Fibroblast of peridontal ligament (primary cell): ENCODE data around the gene CNTNAP5.

ENCODE experiments used
- DNase-seq: peaks from one replicate; pipeline ENCODE4 v3.0.0-alpha.2; 2010; ENCODE audit errors: extremely low read depth

CNTNAP5 gene

DNA sequence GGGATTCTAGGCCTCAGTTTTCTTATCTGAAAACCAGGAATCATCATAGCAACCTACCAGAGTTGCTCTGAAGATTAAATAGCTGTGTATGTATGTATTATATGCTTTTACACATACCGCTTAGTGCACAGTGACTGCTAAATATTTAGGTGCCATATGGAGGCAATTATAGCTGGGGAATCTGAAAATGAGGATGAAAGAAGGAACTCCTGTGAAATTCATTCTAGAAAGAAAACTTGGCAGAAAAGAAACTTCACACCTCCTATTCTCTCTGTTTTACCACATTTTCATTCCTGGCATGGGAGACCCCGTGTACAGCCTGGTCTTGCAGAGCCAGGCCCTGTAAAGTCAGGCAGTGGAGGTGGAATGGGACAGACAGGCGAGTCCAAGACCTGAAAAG, 862.4 kb downstream of the CNTNAP5 start:
- no peak for DNase-seq

DNA sequence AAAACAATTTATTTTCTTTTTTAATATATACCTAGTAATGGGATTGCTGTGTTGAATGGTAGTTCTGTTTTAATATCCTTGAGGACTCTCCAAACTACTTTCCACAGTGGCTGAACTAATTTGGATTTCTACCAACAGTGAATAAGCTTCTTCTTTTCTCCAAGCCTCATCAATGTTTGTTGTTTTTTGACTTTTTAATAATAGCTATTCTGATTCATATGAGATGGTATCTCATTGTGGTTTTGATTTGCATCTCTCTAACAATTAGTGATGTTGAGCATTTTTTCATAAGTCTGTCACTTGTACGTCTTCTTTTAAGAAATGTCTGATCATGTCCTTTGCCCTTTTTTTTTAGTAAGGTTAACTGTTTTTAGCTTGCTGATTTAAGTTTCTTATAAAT, 863.3 kb downstream of the CNTNAP5 start:
- peak; percentile 8 for DNase-seq

- DNase-seq: no peak
These were observed 869.1 kb downstream of the CNTNAP5 start for GRCh38 chr2:124894199-124894598.

GRCh38 chr2:124898827-124899226, 873.7 kb downstream of the CNTNAP5 start:
- no peak for DNase-seq

DNA sequence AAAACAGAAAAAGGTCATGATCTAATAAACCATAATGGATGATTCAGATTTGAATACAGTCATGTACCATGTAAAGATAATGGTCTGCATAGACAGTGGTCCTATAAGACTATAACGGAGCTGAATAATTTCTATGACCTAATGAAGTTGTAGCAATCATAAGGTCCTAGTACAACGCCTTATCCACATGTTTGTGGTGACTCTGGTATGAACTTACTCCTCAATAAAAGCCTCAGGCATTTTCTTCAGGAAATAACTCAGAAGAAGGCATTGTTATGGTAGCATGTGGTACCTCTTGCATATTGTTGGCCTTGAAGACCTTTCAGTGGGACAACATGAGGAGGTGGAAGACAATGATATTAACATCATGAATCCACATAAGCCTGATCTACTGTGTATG, 883.3 kb downstream of the CNTNAP5 start:
- peak; percentile 13 for DNase-seq

- peak; percentile 34 for DNase-seq
These were observed 886.5 kb downstream of the CNTNAP5 start for GRCh38 chr2:124911560-124911959.

DNA sequence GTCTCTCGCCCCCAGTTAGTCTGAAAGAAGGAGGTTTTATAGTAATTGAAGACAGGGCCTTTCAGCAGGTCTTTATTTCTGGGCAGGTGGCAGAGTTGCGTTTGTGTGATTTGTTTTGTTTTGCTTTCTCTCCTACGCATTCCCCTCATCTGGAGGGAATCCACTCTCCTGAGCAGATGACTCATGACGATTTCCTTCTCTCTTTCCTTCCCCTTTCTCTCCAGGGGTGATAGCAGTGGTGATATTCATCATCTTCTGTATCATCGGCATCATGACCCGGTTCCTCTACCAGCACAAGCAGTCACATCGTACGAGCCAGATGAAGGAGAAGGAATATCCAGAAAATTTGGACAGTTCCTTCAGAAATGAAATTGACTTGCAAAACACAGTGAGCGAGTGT, 888.8 kb downstream of the CNTNAP5 start:
- DNase-seq: no peak

DNA sequence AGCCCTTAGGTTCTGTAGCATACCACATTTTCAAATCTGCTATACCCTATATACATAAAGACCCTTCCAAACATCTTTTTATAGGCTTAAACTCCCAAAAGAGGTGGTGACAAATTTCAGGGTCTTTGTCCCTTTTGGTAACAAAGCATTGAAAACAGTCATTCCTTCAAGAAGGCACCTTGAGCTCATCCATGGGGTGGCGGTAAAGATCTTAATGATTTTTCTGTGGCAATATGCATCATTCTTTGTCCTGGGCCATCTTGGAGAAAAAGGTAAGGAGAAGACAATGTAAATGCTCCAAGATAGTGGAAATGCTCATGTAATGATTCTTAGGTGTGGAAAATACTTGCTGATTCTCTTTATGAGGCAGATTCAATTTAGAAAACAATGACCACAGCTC, 890.5 kb downstream of the CNTNAP5 start:
- peak; percentile 28 for DNase-seq

- no peak for DNase-seq
These were observed 894.2 kb downstream of the CNTNAP5 start for GRCh38 chr2:124919296-124919695.

DNA sequence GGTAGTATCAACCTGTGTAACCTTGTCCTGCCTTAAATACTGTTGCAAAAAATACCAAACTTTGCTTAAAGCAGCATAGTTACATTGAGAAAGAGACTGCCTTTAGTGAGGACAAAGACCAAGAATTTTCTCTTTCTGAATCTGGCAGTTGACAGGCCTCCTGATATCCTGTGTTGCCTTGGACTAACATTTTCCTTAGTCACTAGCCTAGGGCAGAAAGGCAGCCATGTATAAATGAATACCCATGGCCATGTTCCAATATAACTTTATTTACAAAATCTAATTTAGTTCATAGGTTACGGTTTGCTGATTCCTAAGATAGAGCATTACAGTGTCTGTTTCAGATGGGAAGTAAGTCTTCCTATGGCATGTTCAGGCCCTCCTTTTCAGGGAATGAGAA, 895.4 kb downstream of the CNTNAP5 start:
- DNase-seq: no peak

DNA sequence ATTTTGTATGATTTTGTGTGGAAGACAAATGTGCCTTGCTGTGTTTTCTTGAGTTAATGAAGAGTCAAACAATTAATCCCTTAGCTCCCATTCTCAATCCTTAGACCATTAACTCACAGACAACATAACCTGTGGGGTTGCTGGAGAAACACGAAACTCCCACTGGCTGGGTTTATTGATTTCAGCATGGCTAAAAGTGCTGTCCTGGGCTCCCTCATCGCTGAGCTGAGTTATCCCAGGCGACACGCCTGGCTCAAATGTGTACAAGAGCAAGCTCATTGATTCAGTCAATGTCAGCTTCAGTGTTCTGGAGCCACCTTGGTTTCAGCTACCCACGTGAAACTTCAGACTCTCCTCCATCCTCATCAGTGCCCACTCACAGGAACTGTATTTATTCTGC, 896.1 kb downstream of the CNTNAP5 start:
- no peak for DNase-seq

GRCh38 chr2:124923097-124923496, 898.0 kb downstream of the CNTNAP5 start:
- DNase-seq: no peak

GRCh38 chr2:124933883-124934282, 908.8 kb downstream of the CNTNAP5 start:
- no peak for DNase-seq

GRCh38 chr2:124953921-124954320, 928.8 kb downstream of the CNTNAP5 start:
- no peak for DNase-seq

DNA sequence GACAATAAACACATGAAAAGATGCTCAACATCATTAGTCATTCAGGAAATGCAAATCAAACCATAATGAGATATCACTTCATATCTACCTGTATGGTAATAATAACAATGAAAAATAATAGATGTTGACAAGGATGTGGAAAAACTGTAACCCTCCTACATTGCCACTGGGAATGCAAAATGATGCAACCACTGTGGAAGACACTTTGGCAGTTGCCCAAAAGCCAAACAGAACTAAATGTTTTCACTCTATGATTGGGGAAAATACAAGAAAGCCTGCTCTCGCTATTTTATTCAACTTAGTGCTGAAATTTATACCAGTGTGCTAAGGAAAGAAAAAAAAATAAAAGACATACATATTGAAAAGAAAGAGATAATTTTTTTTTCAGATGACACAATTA, 934.5 kb downstream of the CNTNAP5 start:
- DNase-seq: peak; percentile 60

DNA sequence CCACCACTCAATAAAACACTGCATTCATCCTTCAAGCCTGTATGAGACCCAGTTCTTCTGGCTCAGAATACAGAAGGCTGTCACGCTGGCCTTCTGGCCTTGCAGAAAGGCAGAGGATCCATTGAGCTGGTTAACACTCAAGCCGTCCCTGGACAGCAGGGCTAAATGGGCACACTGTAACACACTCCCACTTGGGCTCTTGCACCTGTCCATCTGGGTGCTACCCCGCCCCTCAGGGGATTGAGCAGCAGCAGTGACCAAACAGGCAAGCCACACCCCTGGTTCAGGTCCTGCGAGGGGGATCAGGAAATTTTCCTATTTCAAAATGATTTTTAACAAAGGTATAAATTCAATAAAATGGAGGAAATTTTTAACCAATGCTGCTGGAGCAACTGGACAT, 936.0 kb downstream of the CNTNAP5 start:
- DNase-seq: no peak
